HepG2 (cell line): Measurements from ENCODE around the gene FANCE. TPM values are rescaled to one million over a fixed set of nuclear protein-coding genes. Genes with fewer than 3 reads are reported as not detected.
A peak's percentile ranks its signal among the peaks of the same experiment; 100 is the strongest.

Source experiments
- ATAD3A ChIP-seq: sonication (generic); formaldehyde crosslinking; IDR thresholded peaks from 2 replicates; pipeline ENCODE4 v1.4.0; 2020; ENCODE audit warnings: missing genetic modification reagents
- BHLHE40 ChIP-seq: IDR thresholded peaks from 2 replicates; pipeline ENCODE4 v1.6.1; 2011; ENCODE audit warnings: low read length, improper control_type of control experiment
- E2F1 ChIP-seq: sonication (generic); formaldehyde crosslinking; IDR thresholded peaks from 2 replicates; pipeline ENCODE4 v1.5.0; 2020; ENCODE audit warnings: missing genetic modification reagents
- ESRRA ChIP-seq: sonication (generic); formaldehyde crosslinking; IDR thresholded peaks from 2 replicates; pipeline ENCODE4 v1.5.1; 2020; ENCODE audit warnings: mild to moderate bottlenecking, low read depth, missing genetic modification reagents
- GATAD1 ChIP-seq: IDR thresholded peaks from 2 replicates; pipeline ENCODE4 v1.6.1; 2016; ENCODE audit warnings: missing genetic modification reagents, missing compliant biosample characterization
- LBX2 ChIP-seq: sonication (generic); formaldehyde crosslinking; IDR thresholded peaks from 2 replicates; pipeline ENCODE4 v1.5.0; 2020; ENCODE audit warnings: missing genetic modification reagents, mild to moderate bottlenecking, borderline replicate concordance
- MEF2D ChIP-seq: sonication (generic); formaldehyde crosslinking; IDR thresholded peaks from 2 replicates; pipeline ENCODE4 v1.5.1; 2020; ENCODE audit warnings: mild to moderate bottlenecking, missing genetic modification reagents
- NCOA1 ChIP-seq: sonication (generic); formaldehyde crosslinking; IDR thresholded peaks from 2 replicates; pipeline ENCODE4 v1.9.0; 2021; ENCODE audit warnings: missing genetic modification reagents
- NCOA2 ChIP-seq: sonication (generic); formaldehyde crosslinking; IDR thresholded peaks from 2 replicates; pipeline ENCODE4 v1.8.0; 2022; ENCODE audit warnings: inconsistent platforms
- NFIC ChIP-seq: IDR thresholded peaks from 2 replicates; pipeline ENCODE4 v1.6.1; 2012; ENCODE audit warnings: mild to moderate bottlenecking, low read length, inconsistent platforms
- PAX8 ChIP-seq: sonication (generic); formaldehyde crosslinking; IDR thresholded peaks from 2 replicates; pipeline ENCODE4 v1.8.0; 2022; ENCODE audit warnings: mild to moderate bottlenecking, missing genetic modification reagents, borderline replicate concordance
- PHF20 ChIP-seq: sonication (generic); formaldehyde crosslinking; IDR thresholded peaks from 2 replicates; pipeline ENCODE4 v1.5.0; 2020; ENCODE audit warnings: mild to moderate bottlenecking, missing genetic modification reagents
- PPARG ChIP-seq: conservative IDR thresholded peaks from 2 replicates; pipeline ENCODE4 v1.6.1; 2016; ENCODE audit warnings: missing biosample characterization, missing genetic modification reagents
- PTBP1 ChIP-seq: fragments of 200-400 bp; formaldehyde crosslinking; IDR thresholded peaks from 2 replicates; pipeline ENCODE4 v1.6.1; 2018; ENCODE audit warnings: low read length, low read depth; ENCODE audit not compliant: poor library complexity, severe bottlenecking
- TEAD2 ChIP-seq: sonication (generic); formaldehyde crosslinking; IDR thresholded peaks from 2 replicates; pipeline ENCODE4 v1.9.0; 2021; ENCODE audit warnings: missing genetic modification reagents
- ZNF10 ChIP-seq: sonication (generic); formaldehyde crosslinking; IDR thresholded peaks from 2 replicates; pipeline ENCODE4 v1.4.0; 2020; ENCODE audit warnings: mild to moderate bottlenecking, low read depth, missing genetic modification reagents, borderline replicate concordance
- ZNF224 ChIP-seq: sonication (generic); formaldehyde crosslinking; IDR thresholded peaks from 2 replicates; pipeline ENCODE4 v1.5.0; 2020; ENCODE audit warnings: mild to moderate bottlenecking, missing genetic modification reagents
- ZNF616 ChIP-seq: sonication (generic); formaldehyde crosslinking; IDR thresholded peaks from 2 replicates; pipeline ENCODE4 v1.5.0; 2020; ENCODE audit warnings: low read depth, mild to moderate bottlenecking, missing genetic modification reagents
- ZNF619 ChIP-seq: sonication (generic); formaldehyde crosslinking; IDR thresholded peaks from 2 replicates; pipeline ENCODE4 v1.4.0; 2020; ENCODE audit warnings: mild to moderate bottlenecking, missing genetic modification reagents
- ZNF713 ChIP-seq: sonication (generic); formaldehyde crosslinking; IDR thresholded peaks from 2 replicates; pipeline ENCODE4 v1.4.0; 2020; ENCODE audit warnings: mild to moderate bottlenecking, missing genetic modification reagents
- ZNF766 ChIP-seq: sonication (generic); formaldehyde crosslinking; IDR thresholded peaks from 2 replicates; pipeline ENCODE4 v1.5.0; 2020; ENCODE audit warnings: missing genetic modification reagents, borderline replicate concordance
- ZNF784 ChIP-seq: sonication (generic); formaldehyde crosslinking; IDR thresholded peaks from 2 replicates; pipeline ENCODE4 v1.5.1; 2020; ENCODE audit warnings: missing genetic modification reagents, mild to moderate bottlenecking, borderline replicate concordance
- polyA plus RNA-seq, 8 experiments: library from polyadenylated mRNA; depleted of rRNA in 3 of 8; stranded (reverse) in 7 of 8; unstranded in 1 of 8; fragments of >200 nt; fragmentation: Illumina TruSeq in 4 of 8; extraction: Trizol in 4 of 8; gene quantifications; 2 replicates each; pipeline versions ENCODE4 v1.2.1 to v1.2.3, GENCODE V29; 2011 to 2016; ENCODE audit warnings: low read depth in 4 of 8, missing spikeins in 1 of 8, mixed read lengths in 1 of 8; ENCODE audit not compliant: insufficient read depth in 1 of 8
- total RNA-seq, 5 experiments: library from RNA; depleted of rRNA; stranded (reverse); fragments of >200 nt; fragmentation: Illumina TruSeq; extraction: Trizol; gene quantifications; 2 replicates each; pipeline ENCODE4 v1.2.3, GENCODE V29; 2016; ENCODE audit warnings: low read depth in 1 of 5
- TF ChIP-seq, protein P1 (sequence below): sonication (generic); formaldehyde crosslinking; IDR thresholded peaks from 2 replicates; pipeline ENCODE4 v1.5.0; 2020; ENCODE audit warnings: missing genetic modification reagents
- TF ChIP-seq, protein P2 (sequence below): sonication (generic); formaldehyde crosslinking; IDR thresholded peaks from 2 replicates; pipeline ENCODE4 v1.4.0; 2020; ENCODE audit warnings: mild to moderate bottlenecking, missing genetic modification reagents
- TF ChIP-seq, protein P3 (sequence below): sonication (generic); formaldehyde crosslinking; conservative IDR thresholded peaks from 2 replicates; pipeline ENCODE4 v1.4.0; 2020; ENCODE audit warnings: missing genetic modification reagents

The FANCE gene
- total and polyA plus RNA-seq, 2 of the 13 experiments (the other 11 are each of a cell fraction or from before 2014, with no cell fraction given) = 7.1 to 11.2 TPM

GRCh38 chr6:35468181-35468979 is 16.2 kb downstream of the FANCE start, which contains the start of gene RPL10A (continued):
- peak; percentile 89 for TF ChIP-seq LBX2 (CRISPR knock-in tag)
- TF ChIP-seq BHLHE40 = peak; percentile 60; the same call in 1 of the 2 replicates
- TF ChIP-seq E2F1 (CRISPR knock-in tag) = peak; percentile 86
- TF ChIP-seq, protein P1, sequence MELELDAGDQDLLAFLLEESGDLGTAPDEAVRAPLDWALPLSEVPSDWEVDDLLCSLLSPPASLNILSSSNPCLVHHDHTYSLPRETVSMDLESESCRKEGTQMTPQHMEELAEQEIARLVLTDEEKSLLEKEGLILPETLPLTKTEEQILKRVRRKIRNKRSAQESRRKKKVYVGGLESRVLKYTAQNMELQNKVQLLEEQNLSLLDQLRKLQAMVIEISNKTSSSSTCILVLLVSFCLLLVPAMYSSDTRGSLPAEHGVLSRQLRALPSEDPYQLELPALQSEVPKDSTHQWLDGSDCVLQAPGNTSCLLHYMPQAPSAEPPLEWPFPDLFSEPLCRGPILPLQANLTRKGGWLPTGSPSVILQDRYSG (CRISPR knock-in tag) = peak; percentile 78
- TF ChIP-seq ZNF619 = peak; percentile 96
- peak; percentile 91 for TF ChIP-seq GATAD1 (CRISPR knock-in tag)
- TF ChIP-seq PPARG (CRISPR knock-in tag) = peak; percentile 82
- no peak for TF ChIP-seq ATAD3A (CRISPR knock-in tag)
- TF ChIP-seq, protein P2, sequence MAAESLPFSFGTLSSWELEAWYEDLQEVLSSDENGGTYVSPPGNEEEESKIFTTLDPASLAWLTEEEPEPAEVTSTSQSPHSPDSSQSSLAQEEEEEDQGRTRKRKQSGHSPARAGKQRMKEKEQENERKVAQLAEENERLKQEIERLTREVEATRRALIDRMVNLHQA (CRISPR knock-in tag) = peak; percentile 81; the same call in 1 of the 2 replicates
- TF ChIP-seq PTBP1 = peak; percentile 87
- TF ChIP-seq NCOA1 (CRISPR knock-in tag) = peak; percentile 97; the same call in 1 of the 2 replicates
- peak; percentile 95 for TF ChIP-seq ZNF616
- TF ChIP-seq NCOA2 = peak; percentile 75; the same call in 1 of the 2 replicates
- TF ChIP-seq PHF20 (CRISPR knock-in tag) = peak; percentile 87
- TF ChIP-seq PAX8 (CRISPR knock-in tag) = 0 out of 2 replicates have a peak, but pooled peaks have one; percentile 27
- TF ChIP-seq TEAD2 (CRISPR knock-in tag) = 0 out of 2 replicates have a peak, but pooled peaks have one; percentile 55
- peak; percentile 80; the same call in 1 of the 2 replicates for TF ChIP-seq MEF2D (CRISPR knock-in tag)
- no peak; the same call in 1 of the 2 replicates for TF ChIP-seq NFIC
- TF ChIP-seq ESRRA (CRISPR knock-in tag) = peak; percentile 90; the same call in 1 of the 2 replicates
- TF ChIP-seq, protein P3, sequence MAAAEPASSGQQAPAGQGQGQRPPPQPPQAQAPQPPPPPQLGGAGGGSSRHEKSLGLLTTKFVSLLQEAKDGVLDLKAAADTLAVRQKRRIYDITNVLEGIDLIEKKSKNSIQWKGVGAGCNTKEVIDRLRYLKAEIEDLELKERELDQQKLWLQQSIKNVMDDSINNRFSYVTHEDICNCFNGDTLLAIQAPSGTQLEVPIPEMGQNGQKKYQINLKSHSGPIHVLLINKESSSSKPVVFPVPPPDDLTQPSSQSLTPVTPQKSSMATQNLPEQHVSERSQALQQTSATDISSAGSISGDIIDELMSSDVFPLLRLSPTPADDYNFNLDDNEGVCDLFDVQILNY (CRISPR knock-in tag) = no peak
- no peak; the same call in none of the 2 replicates for TF ChIP-seq ZNF766 (CRISPR knock-in tag)
- peak; percentile 48 for TF ChIP-seq ZNF713
- peak; percentile 75 for TF ChIP-seq ZNF784 (CRISPR knock-in tag)
- no peak for TF ChIP-seq ZNF10 (CRISPR knock-in tag)
- peak; percentile 99 for TF ChIP-seq ZNF224 (CRISPR knock-in tag)
